Activated CD8-positive, alpha-beta memory T cell treated with anti-CD3 and anti-CD28 coated beads, Interleukin-2, amount 50 U/mL, for 48 hours (primary cell): Measurements from ENCODE around the gene PMIS2.
A peak's percentile ranks its signal among the peaks of the same experiment; 100 is the strongest.
"Not testable (repeated sequence)": the region's sequence is repeated elsewhere in the genome, so short reads cannot be mapped to it uniquely, and the experiment has no call there.

Experiments
- DNase-seq: peaks from one replicate; pipeline ENCODE4 v3.0.0-alpha.2; 2020

Gene PMIS2

GRCh38 chr19:35595928-35596327 lies 10.0 kb downstream of the PMIS2 start:
- no peak for DNase-seq

GRCh38 chr19:35596366-35596999 lies 10.5 kb downstream of the PMIS2 start:
- DNase-seq, result no peak

GRCh38 chr19:35601971-35602370 lies 16.0 kb downstream of the PMIS2 start:
- DNase-seq, result no peak

- not testable (repeated sequence) for DNase-seq
Observed at GRCh38 chr19:35604436-35604835, 18.5 kb downstream of the PMIS2 start.

GRCh38 chr19:35607170-35607569 lies 21.2 kb downstream of the PMIS2 start:
- DNase-seq, result not testable (repeated sequence)

GRCh38 chr19:35607661-35608060 lies 21.7 kb downstream of the PMIS2 start:
- no peak for DNase-seq

GRCh38 chr19:35608251-35608650 lies 22.3 kb downstream of the PMIS2 start:
- DNase-seq, result no peak

- DNase-seq, result no peak
Observed at GRCh38 chr19:35609851-35610353, 23.9 kb downstream of the PMIS2 start.

- no peak for DNase-seq
Observed at GRCh38 chr19:35612224-35612558, 26.2 kb downstream of the PMIS2 start.

GRCh38 chr19:35612559-35613321 lies 26.8 kb downstream of the PMIS2 start, which contains the start of gene HAUS5:
HAUS5 (plus strand) TSS chr19:35612735; CDS start chr19:35612795, 60 bp downstream.
- DNase-seq, result peak; percentile 100

GRCh38 chr19:35613574-35613973 lies 27.6 kb downstream of the PMIS2 start:
- no peak for DNase-seq

GRCh38 chr19:35615036-35615435 lies 29.1 kb downstream of the PMIS2 start:
- no peak for DNase-seq

GRCh38 chr19:35618857-35619256 lies 32.9 kb downstream of the PMIS2 start:
- DNase-seq, result no peak

GRCh38 chr19:35619290-35619923 lies 33.4 kb downstream of the PMIS2 start:
- DNase-seq, result no peak

- DNase-seq, result no peak
Observed at GRCh38 chr19:35620001-35620400, 34.0 kb downstream of the PMIS2 start.

- no peak for DNase-seq
Observed at GRCh38 chr19:35621708-35622107, 35.7 kb downstream of the PMIS2 start.

GRCh38 chr19:35622750-35623149 lies 36.8 kb downstream of the PMIS2 start:
- no peak for DNase-seq

- DNase-seq, result no peak
Observed at GRCh38 chr19:35623327-35624010, 37.5 kb downstream of the PMIS2 start.

- DNase-seq, result no peak
Observed at GRCh38 chr19:35628264-35628564, 42.2 kb downstream of the PMIS2 start.

- peak; percentile 100 for DNase-seq
Observed at GRCh38 chr19:35628565-35629331, 42.8 kb downstream of the PMIS2 start, which contains the start of gene RBM42. RBM42 (plus strand) TSS chr19:35629036; CDS start chr19:35629154, 118 bp downstream.

GRCh38 chr19:35629332-35629633 lies 43.3 kb downstream of the PMIS2 start:
- DNase-seq, result no peak

GRCh38 chr19:35633727-35634440 lies 47.9 kb downstream of the PMIS2 start:
- DNase-seq, result no peak
